NCI-H446 (cell line): ENCODE data around the gene VAMP4.
"Not testable (repeated sequence)": the region's sequence is repeated elsewhere in the genome, so short reads cannot be mapped to it uniquely, and the experiment has no call there.

ENCODE experiments used
- DNase-seq, 2 experiments: peaks; one replicate each; lab custom pipeline; 2025; lab: John Stamatoyannopoulos, UW

Gene VAMP4

GRCh38 chr1:171751221-171751620, 9.4 kb upstream of the VAMP4 start:
- DNase-seq: no peak

- DNase-seq: no peak
These were observed 6.8 kb upstream of the VAMP4 start for GRCh38 chr1:171748651-171749050.

- DNase-seq: no peak
These were observed 3.1 kb upstream of the VAMP4 start for GRCh38 chr1:171744986-171745385.

- no peak for DNase-seq
These were observed 1.4 kb upstream of the VAMP4 start for GRCh38 chr1:171743081-171743870.

- DNase-seq: peak in 1 of 2 experiments; percentile 47
These were observed 685 bp upstream of the VAMP4 start for GRCh38 chr1:171742577-171742922.

GRCh38 chr1:171740987-171741871, 636 bp downstream of the VAMP4 start:
- no peak for DNase-seq

GRCh38 chr1:171740356-171740863, 1.5 kb downstream of the VAMP4 start:
- DNase-seq: no peak

GRCh38 chr1:171739656-171740055, 2.2 kb downstream of the VAMP4 start:
- DNase-seq: no peak

GRCh38 chr1:171738911-171739310, 3.0 kb downstream of the VAMP4 start:
- DNase-seq: no peak

- DNase-seq: no peak
These were observed 5.7 kb downstream of the VAMP4 start for GRCh38 chr1:171736196-171736595.

- DNase-seq: no peak
These were observed 11.8 kb downstream of the VAMP4 start for GRCh38 chr1:171730052-171730451.

- no peak for DNase-seq
These were observed 14.1 kb downstream of the VAMP4 start for GRCh38 chr1:171727778-171728177.

GRCh38 chr1:171723180-171723579, 18.7 kb downstream of the VAMP4 start:
- not testable (repeated sequence) for DNase-seq

GRCh38 chr1:171718848-171719247, 23.0 kb downstream of the VAMP4 start:
- DNase-seq: no peak

GRCh38 chr1:171718216-171718615, 23.6 kb downstream of the VAMP4 start:
- DNase-seq: no peak

GRCh38 chr1:171717062-171717718, 24.7 kb downstream of the VAMP4 start:
- no peak for DNase-seq

GRCh38 chr1:171716616-171717015, 25.2 kb downstream of the VAMP4 start:
- no peak for DNase-seq

- peak; percentile 24 to 41 for DNase-seq
These were observed 26.0 kb downstream of the VAMP4 start for GRCh38 chr1:171715813-171716251.

- DNase-seq: no peak
These were observed 29.5 kb downstream of the VAMP4 start for GRCh38 chr1:171712341-171712740.

GRCh38 chr1:171711643-171712042, 30.2 kb downstream of the VAMP4 start:
- no peak for DNase-seq

GRCh38 chr1:171707583-171707982, 34.3 kb downstream of the VAMP4 start:
- DNase-seq: no peak

GRCh38 chr1:171702598-171702997, 39.3 kb downstream of the VAMP4 start:
- no peak for DNase-seq
